ENCODE results near the gene PRLR.

- no peak for TF ChIP-seq CTCF (IDR thresholded peaks at IDR 0.05)
- no peak for TF ChIP-seq POLR2A (IDR thresholded peaks at IDR 0.05)
These were observed 69.7 kb downstream of the PRLR start for GRCh38 chr5:35160486-35161116.

Data from body of pancreas (tissue), 4 donors.